PC-3 (cell line): Measurements from ENCODE around the gene THAP7. TPM values are rescaled to one million over a fixed set of nuclear protein-coding genes. Genes with fewer than 3 reads are reported as not detected.

Experiments
- ATAC-seq: fragments of 200-7000 bp; cut with Tn5 transposase; 2 replicates; pipeline ENCODE4 v1.9.1; 2020; ENCODE audit warnings: mild to moderate bottlenecking, moderate library complexity
- BruUV-seq: library from RNA; stranded (reverse); fragments of 400-500 nt; replicated peaks from 2 replicates; lab custom pipeline; 2021; lab: Mats Ljungman, UMichigan
- CTCF ChIA-PET: fragments of 300-600 bp; sonication (Branson Sonifier 250); formaldehyde crosslinking; loops from one replicate; lab custom pipeline; 2022; ENCODE audit warnings: antibody characterized with exemption; lab: Charles Lee
- POLR2A ChIA-PET: fragments of 300-600 bp; sonication (Branson Sonifier 250); formaldehyde crosslinking; loops from one replicate; lab custom pipeline; 2022; ENCODE audit warnings: antibody characterized with exemption; ENCODE audit not compliant: unreplicated experiment; lab: Charles Lee
- DNase-seq: peaks from one replicate; pipeline ENCODE4 v3.0.0-alpha.2; 2015
- H2AFZ ChIP-seq: fragments of 300-600 bp; sonication (generic); 2 replicates; pipeline ENCODE4 v1.6.0; 2016; ENCODE audit warnings: antibody characterized with exemption, low read length
- H3F3A ChIP-seq: fragments of 300-600 bp; sonication (generic); one replicate; pipeline ENCODE4 v1.6.0; 2017; ENCODE audit warnings: antibody characterized with exemption, low read length, control low read depth, mild to moderate bottlenecking; ENCODE audit not compliant: unreplicated experiment
- H3K27ac ChIP-seq: fragments of 300-600 bp; sonication (generic); 2 replicates; pipeline ENCODE4 v1.5.1; 2016; ENCODE audit warnings: mild to moderate bottlenecking, low read length
- H3K27me3 ChIP-seq: fragments of 300-600 bp; sonication (generic); 2 replicates; pipeline ENCODE4 v1.6.1; 2016; ENCODE audit warnings: low read length, mixed read lengths
- H3K36me3 ChIP-seq: fragments of 300-600 bp; sonication (generic); 2 replicates; pipeline ENCODE4 v1.6.1; 2016; ENCODE audit warnings: low read depth, mixed run types, low read length, mixed read lengths
- H3K4me1 ChIP-seq: fragments of 300-600 bp; sonication (generic); 2 replicates; pipeline ENCODE4 v1.5.1; 2016; ENCODE audit warnings: low read length; ENCODE audit not compliant: insufficient read depth
- H3K4me2 ChIP-seq: fragments of 300-600 bp; sonication (generic); 2 replicates; pipeline ENCODE4 v1.6.0; 2016; ENCODE audit warnings: low read length
- H3K4me3 ChIP-seq: fragments of 300-600 bp; sonication (generic); 2 replicates; pipeline ENCODE4 v1.5.1; 2016; ENCODE audit warnings: mild to moderate bottlenecking, low read length, mixed read lengths
- H3K79me2 ChIP-seq: fragments of 300-600 bp; sonication (generic); 2 replicates; pipeline ENCODE4 v1.6.1; 2017; ENCODE audit warnings: low read length, mixed read lengths
- H3K9ac ChIP-seq: fragments of 300-600 bp; sonication (generic); 2 replicates; pipeline ENCODE4 v1.6.0; 2016; ENCODE audit warnings: mild to moderate bottlenecking, low read length
- H3K9me2 ChIP-seq: fragments of 300-600 bp; sonication (generic); replicated peaks from 2 replicates; pipeline ENCODE4 v1.6.1; 2016; ENCODE audit warnings: mixed run types, low read length, mixed read lengths
- H3K9me3 ChIP-seq: fragments of 300-600 bp; sonication (generic); 2 replicates; pipeline ENCODE4 v1.6.1; 2016; ENCODE audit warnings: low read length, mixed read lengths
- H4K20me1 ChIP-seq: fragments of 300-600 bp; sonication (generic); 2 replicates; pipeline ENCODE4 v1.6.1; 2016; ENCODE audit warnings: low read length, mixed read lengths
- EZH2 ChIP-seq: fragments of 300-600 bp; sonication (generic); IDR thresholded peaks from one replicate; pipeline ENCODE4 v1.6.1; 2017; ENCODE audit warnings: antibody characterized with exemption, mild to moderate bottlenecking, low read length; ENCODE audit not compliant: unreplicated experiment
- EZH2phosphoT487 ChIP-seq: fragments of 300-600 bp; sonication (generic); IDR thresholded peaks from 2 replicates; pipeline ENCODE4 v1.6.1; 2018; ENCODE audit warnings: mild to moderate bottlenecking, antibody characterized with exemption, low read length, borderline replicate concordance
- intact Hi-C: fragments of 100-400 bp; cut with micrococcal nuclease; formaldehyde crosslinking; loops from 2 replicates; pipeline ENCODE4 v1.9.0; 2023
- total RNA-seq: library from RNA; depleted of rRNA; stranded (reverse); fragments of >200 nt; gene quantifications from 2 replicates; pipeline ENCODE4 v1.2.3, GENCODE V29; 2014
- TF ChIP-seq, protein P1 (sequence below): fragments of 300-600 bp; sonication (generic); conservative IDR thresholded peaks from 2 replicates; pipeline ENCODE4 v1.5.1; 2017; ENCODE audit warnings: antibody characterized with exemption, low read depth, mild to moderate bottlenecking, low read length

Gene THAP7
- total RNA-seq, 1 experiment from 2014 or later, result 43.0 TPM

DNA sequence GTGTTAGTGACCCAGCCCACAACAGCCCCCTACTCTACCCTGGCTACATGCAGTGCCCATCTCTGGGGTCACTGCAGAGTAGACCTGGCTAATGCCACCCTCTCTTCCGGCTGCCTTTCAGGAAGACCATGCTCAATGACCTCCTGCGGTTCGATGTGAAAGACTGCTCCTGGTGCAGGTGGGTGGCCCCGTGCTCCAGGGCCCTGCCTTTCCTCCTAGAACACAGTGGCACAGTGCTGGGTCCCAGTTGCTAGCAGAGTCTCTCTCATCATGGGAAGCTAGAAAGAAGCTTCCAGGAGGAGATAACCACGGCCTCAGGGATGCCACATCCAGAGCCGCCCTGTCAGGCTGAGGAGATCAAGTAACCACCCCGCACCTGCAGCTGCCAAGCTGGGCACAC lies 16.2 kb downstream of the THAP7 start:
- H3F3A ChIP-seq, result no peaks in the 10 kb centered on the region
- DNase-seq (no peak), ATAC-seq (no peak)
- ChIA-PET POLR2A (no interaction called here), CTCF (no interaction called here)
- H4K20me1 ChIP-seq, result no peaks in the 10 kb centered on the region
- no peak overlapping the region for H3K4me3 ChIP-seq
- no peaks in the 10 kb centered on the region for H3K9me3 ChIP-seq
- no TSS peak for BruUV-seq
- peaks cover 13% of the 10 kb centered on the region for H3K4me1 ChIP-seq
- intact Hi-C loops, result no loop called here
- no peak overlapping the region for H3K4me2 ChIP-seq
- no peak overlapping the region for H3K9ac ChIP-seq
- H2AFZ ChIP-seq, result no peak overlapping the region
- H3K27me3 ChIP-seq, result no peaks in the 10 kb centered on the region
- peaks cover 16% of the 10 kb centered on the region for H3K79me2 ChIP-seq
- H3K27ac ChIP-seq, result no peak overlapping the region
- no peaks in the 10 kb centered on the region; the same call in 1 of the 2 replicates for H3K36me3 ChIP-seq
- TF ChIP-seq EZH2, result no peak
- TF ChIP-seq, protein P1, sequence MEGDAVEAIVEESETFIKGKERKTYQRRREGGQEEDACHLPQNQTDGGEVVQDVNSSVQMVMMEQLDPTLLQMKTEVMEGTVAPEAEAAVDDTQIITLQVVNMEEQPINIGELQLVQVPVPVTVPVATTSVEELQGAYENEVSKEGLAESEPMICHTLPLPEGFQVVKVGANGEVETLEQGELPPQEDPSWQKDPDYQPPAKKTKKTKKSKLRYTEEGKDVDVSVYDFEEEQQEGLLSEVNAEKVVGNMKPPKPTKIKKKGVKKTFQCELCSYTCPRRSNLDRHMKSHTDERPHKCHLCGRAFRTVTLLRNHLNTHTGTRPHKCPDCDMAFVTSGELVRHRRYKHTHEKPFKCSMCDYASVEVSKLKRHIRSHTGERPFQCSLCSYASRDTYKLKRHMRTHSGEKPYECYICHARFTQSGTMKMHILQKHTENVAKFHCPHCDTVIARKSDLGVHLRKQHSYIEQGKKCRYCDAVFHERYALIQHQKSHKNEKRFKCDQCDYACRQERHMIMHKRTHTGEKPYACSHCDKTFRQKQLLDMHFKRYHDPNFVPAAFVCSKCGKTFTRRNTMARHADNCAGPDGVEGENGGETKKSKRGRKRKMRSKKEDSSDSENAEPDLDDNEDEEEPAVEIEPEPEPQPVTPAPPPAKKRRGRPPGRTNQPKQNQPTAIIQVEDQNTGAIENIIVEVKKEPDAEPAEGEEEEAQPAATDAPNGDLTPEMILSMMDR, result no peak
- no peak for TF ChIP-seq EZH2phosphoT487
- H3K9me2 ChIP-seq, result no peaks in the 10 kb centered on the region

DNA sequence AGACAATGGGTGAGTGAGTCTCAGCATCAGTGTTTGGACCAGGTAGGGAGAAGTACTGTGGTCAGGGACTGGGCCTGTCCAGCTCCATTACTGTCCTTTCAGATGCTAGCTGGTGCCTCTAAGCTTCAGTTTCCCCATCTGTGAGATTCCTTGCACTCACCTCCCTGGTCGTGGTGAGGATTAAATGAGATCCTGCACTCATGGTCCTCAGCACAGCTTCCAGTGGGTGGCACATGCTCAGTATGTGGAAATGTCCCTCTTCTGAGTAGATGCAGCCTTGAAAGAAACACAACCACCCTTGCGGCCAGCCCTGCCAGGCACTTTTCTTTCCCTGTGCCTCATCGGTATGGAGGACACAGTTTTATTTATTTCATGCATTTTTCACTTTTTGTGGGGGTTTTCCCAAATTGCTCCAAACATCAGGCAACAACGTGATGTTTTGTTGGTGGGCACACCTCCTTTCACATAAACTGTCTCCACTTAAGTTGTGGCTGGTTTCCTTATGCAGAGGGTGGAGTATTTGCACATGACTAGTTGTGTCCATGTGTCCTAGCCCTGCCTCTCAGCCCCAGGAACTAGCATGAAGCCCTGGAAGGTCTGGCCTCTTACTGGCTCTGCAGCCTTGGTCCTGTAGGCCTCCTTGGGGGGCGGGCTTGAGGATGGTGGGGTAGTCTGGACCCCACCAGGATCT lies 18.7 kb downstream of the THAP7 start:
- Histone ChIP-seq H3F3A (no peaks in the 10 kb centered on the region), H3K27me3 (no peaks in the 10 kb centered on the region), H3K4me2 (peak overlapping the region; percentile 99), H2AFZ (peak overlapping the region; percentile 89; the same call in 1 of the 2 replicates), H3K9ac (peak overlapping the region; percentile 88; the same call in 1 of the 2 replicates), H3K4me3 (peak overlapping the region; percentile 80), H3K9me3 (no peaks in the 10 kb centered on the region), H3K27ac (no peak overlapping the region), H3K36me3 (no peaks in the 10 kb centered on the region; the same call in 1 of the 2 replicates), H3K4me1 (peaks cover 13% of the 10 kb centered on the region), H3K9me2 (no peaks in the 10 kb centered on the region), H3K79me2 (peaks cover 16% of the 10 kb centered on the region), H4K20me1 (no peaks in the 10 kb centered on the region)
- ATAC-seq (no peak), DNase-seq (no peak)
- ChIA-PET POLR2A (no interaction called here), CTCF (no interaction called here)
- intact Hi-C loops, result no loop called here
- TF ChIP-seq EZH2 (no peak), EZH2phosphoT487 (no peak)
- TF ChIP-seq, protein P1, result no peak
- no TSS peak for BruUV-seq

DNA sequence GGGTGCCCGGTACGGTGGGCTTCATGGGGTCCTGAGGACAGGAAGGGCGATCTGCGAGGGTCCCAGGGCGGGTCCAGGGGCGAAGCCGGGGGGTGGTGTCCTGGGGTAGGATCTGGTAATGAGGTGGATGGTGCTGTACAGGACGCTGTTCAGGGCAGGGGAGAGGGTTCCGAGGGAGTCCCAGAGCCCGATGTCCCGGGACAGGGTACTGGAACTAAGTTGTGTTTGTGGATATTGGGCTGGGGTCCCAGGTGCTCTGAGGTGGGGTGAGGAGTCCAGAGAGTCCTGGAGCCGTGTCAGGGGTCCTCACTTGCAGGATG lies 19.4 kb downstream of the THAP7 start:
- no peaks in the 10 kb centered on the region for H3K27me3 ChIP-seq
- H3K27ac ChIP-seq, result no peak overlapping the region
- POLR2A ChIA-PET, result interaction anchor here (0.6 kb wide), 1 partner anchor 32 kb away, joined by 6 read pairs; no protein-coding TSS in a partner anchor
- H3K9me3 ChIP-seq, result no peaks in the 10 kb centered on the region
- peak overlapping the region; percentile 89 for H2AFZ ChIP-seq
- peaks cover 16% of the 10 kb centered on the region for H3K79me2 ChIP-seq
- TF ChIP-seq, protein P1, result no peak
- TF ChIP-seq EZH2phosphoT487, result no peak
- TF ChIP-seq EZH2, result no peak
- peak overlapping the region; percentile 80 for H3K4me3 ChIP-seq
- peak overlapping the region; percentile 88 for H3K9ac ChIP-seq
- H3K4me1 ChIP-seq, result peaks cover 13% of the 10 kb centered on the region
- H3K9me2 ChIP-seq, result no peaks in the 10 kb centered on the region
- H3F3A ChIP-seq, result no peaks in the 10 kb centered on the region
- DNase-seq (no peak), ATAC-seq (peak; percentile 49)
- intact Hi-C loops, result loop anchor here (1.0 kb wide), 1 partner anchor 97 kb away; no protein-coding TSS in a partner anchor
- no peaks in the 10 kb centered on the region; the same call in 1 of the 2 replicates for H3K36me3 ChIP-seq
- no peaks in the 10 kb centered on the region for H4K20me1 ChIP-seq
- BruUV-seq, result no TSS peak
- H3K4me2 ChIP-seq, result peak overlapping the region; percentile 99
- CTCF ChIA-PET, result interaction anchor here (0.6 kb wide), 2 partner anchors 97 to 278 kb away, joined by 4 read pairs; no protein-coding TSS in a partner anchor
